ENCODE data around the gene JUN.

DNA sequence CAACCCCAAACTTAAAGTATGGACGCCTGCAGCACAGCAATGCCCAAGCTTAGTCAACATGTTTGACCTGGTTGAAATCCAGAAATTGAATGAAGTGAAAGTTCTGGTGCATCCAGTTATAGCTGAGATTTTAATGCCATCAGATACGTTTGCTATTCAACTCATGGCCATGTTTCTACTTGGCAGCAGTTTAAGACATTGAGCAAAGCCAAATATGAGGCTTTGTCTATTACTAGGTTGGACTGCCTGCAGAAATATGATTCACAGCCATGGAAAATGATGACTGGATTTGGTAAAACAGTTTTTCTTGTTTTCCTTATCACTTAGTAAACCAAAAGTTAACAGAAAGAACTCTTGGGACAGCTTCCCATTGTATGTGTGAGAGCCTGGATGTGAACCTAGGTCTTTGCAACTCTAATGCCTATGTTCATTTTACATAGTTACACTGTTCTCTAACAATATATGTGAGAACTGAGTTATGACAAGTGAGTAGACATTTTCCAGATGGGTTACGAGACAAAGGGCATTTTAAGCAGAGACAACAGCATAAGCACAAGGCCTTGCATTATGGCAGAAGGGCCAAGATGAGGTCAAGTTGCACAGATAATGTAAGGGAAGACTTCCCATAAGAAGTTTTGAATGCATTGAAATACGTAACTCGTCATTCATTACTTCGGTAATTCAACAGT lies 51.6 kb downstream of the JUN start:
- TF ChIP-seq, protein P1, sequence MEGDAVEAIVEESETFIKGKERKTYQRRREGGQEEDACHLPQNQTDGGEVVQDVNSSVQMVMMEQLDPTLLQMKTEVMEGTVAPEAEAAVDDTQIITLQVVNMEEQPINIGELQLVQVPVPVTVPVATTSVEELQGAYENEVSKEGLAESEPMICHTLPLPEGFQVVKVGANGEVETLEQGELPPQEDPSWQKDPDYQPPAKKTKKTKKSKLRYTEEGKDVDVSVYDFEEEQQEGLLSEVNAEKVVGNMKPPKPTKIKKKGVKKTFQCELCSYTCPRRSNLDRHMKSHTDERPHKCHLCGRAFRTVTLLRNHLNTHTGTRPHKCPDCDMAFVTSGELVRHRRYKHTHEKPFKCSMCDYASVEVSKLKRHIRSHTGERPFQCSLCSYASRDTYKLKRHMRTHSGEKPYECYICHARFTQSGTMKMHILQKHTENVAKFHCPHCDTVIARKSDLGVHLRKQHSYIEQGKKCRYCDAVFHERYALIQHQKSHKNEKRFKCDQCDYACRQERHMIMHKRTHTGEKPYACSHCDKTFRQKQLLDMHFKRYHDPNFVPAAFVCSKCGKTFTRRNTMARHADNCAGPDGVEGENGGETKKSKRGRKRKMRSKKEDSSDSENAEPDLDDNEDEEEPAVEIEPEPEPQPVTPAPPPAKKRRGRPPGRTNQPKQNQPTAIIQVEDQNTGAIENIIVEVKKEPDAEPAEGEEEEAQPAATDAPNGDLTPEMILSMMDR (IDR thresholded peaks at IDR 0.05): no peak
- TF ChIP-seq POLR2A (IDR thresholded peaks at IDR 0.05): no peak
- TF ChIP-seq EP300 (IDR thresholded peaks at IDR 0.05): no peak
